DND-41 (cell line): ENCODE results near the gene ADCY1.

ENCODE experiments used
- CTCF ChIP-seq: IDR thresholded peaks from 2 replicates; pipeline ENCODE4 v1.5.1; 2012; ENCODE audit warnings: borderline replicate concordance, low read length, moderate library complexity, mild to moderate bottlenecking; ENCODE audit not compliant: poor library complexity, severe bottlenecking; ENCODE audit errors: extremely low read depth
- EZH2 ChIP-seq: IDR thresholded peaks from 3 replicates; pipeline ENCODE4 v1.6.1; 2012; ENCODE audit warnings: borderline replicate concordance, low read depth, mild to moderate bottlenecking, moderate library complexity, low read length, inconsistent platforms; ENCODE audit not compliant: severe bottlenecking

GRCh38 chr7:45625714-45626440, 51.7 kb downstream of the ADCY1 start:
- no peak for TF ChIP-seq CTCF
- no peak for TF ChIP-seq EZH2
